Measurements from ENCODE around the gene MEIS2.

- no peak for TF ChIP-seq POLR2A (IDR thresholded peaks at IDR 0.05; ENCODE audit: low read length)
- TF ChIP-seq CTCF (IDR thresholded peaks at IDR 0.05), result no peak
- TF ChIP-seq EP300 (IDR thresholded peaks at IDR 0.05), result no peak
- TF ChIP-seq ELK1 (IDR thresholded peaks at IDR 0.05; ENCODE audit: low read depth, low read length), result no peak
- TF ChIP-seq RFX5 (IDR thresholded peaks at IDR 0.05), result no peak
- no peak for TF ChIP-seq RCOR1 (IDR thresholded peaks at IDR 0.05; ENCODE audit: low read depth, low read length)
- TF ChIP-seq HOXA7 (CRISPR knock-in tag; IDR thresholded peaks at IDR 0.05), result no peak
- TF ChIP-seq, protein P1, sequence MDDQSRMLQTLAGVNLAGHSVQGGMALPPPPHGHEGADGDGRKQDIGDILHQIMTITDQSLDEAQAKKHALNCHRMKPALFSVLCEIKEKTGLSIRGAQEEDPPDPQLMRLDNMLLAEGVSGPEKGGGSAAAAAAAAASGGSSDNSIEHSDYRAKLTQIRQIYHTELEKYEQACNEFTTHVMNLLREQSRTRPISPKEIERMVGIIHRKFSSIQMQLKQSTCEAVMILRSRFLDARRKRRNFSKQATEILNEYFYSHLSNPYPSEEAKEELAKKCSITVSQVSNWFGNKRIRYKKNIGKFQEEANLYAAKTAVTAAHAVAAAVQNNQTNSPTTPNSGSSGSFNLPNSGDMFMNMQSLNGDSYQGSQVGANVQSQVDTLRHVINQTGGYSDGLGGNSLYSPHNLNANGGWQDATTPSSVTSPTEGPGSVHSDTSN (IDR thresholded peaks at IDR 0.05), result no peak
- no peak for TF ChIP-seq BCL3 (IDR thresholded peaks at IDR 0.05)
- no peak for TF ChIP-seq SREBF2 (IDR thresholded peaks at IDR 0.05)
- no peak for TF ChIP-seq RAD21 (conservative IDR thresholded peaks at IDR 0.05 in 1 of 2, IDR thresholded peaks at IDR 0.05 in 1 of 2)
- TF ChIP-seq JUN (IDR thresholded peaks at IDR 0.05), result no peak
Observed at GRCh38 chr15:36903195-36903594, 197.2 kb downstream of the MEIS2 start.
